Heart left ventricle (tissue), 16 donors: Measurements from ENCODE around the gene SNX21. TPM values are rescaled to one million over a fixed set of nuclear protein-coding genes. Genes with fewer than 3 reads are reported as not detected.

Experiments used
- ATAC-seq, 4 donors: fragments of 200-7000 bp; cut with Tn5 transposase; one replicate each; pipeline ENCODE4 v1.9.1; 2020 to 2022; ENCODE audit warnings: moderate library complexity in 4 of 4, mild to moderate bottlenecking in 3 of 4, moderate number of reproducible peaks in 1 of 4
- DNase-seq, 5 donors: peaks; one replicate each; pipeline ENCODE4 v3.0.0-alpha.2; 2020
- H3K27ac ChIP-seq, 12 donors: fragments of 200-600 bp; sonication (generic) in 4 of 12; one replicate each; pipeline versions ENCODE4 v1.5.0 to v1.8.0; 2016 to 2022; ENCODE audit warnings: mild to moderate bottlenecking in 2 of 12
- H3K27me3 ChIP-seq, 9 donors: fragments of 200-600 bp; sonication (generic) in 2 of 9; one replicate each; pipeline versions ENCODE4 v1.5.1 to v1.8.0; 2016 to 2022; ENCODE audit warnings: mild to moderate bottlenecking in 3 of 9
- H3K36me3 ChIP-seq, 9 donors: fragments of 200-600 bp; sonication (generic) in 2 of 9; one replicate each; pipeline versions ENCODE4 v1.5.0 to v1.8.0; 2018 to 2022; ENCODE audit warnings: mild to moderate bottlenecking in 2 of 9
- H3K4me1 ChIP-seq, 12 donors: fragments of 200-600 bp; sonication (generic) in 4 of 12; one replicate each; pipeline versions ENCODE4 v1.5.0 to v1.8.0; 2016 to 2022; ENCODE audit warnings: mild to moderate bottlenecking in 3 of 12
- H3K4me3 ChIP-seq, 12 donors: fragments of 200-600 bp; sonication (generic) in 4 of 12; one replicate each; pipeline versions ENCODE4 v1.5.0 to v1.8.0; 2017 to 2022; ENCODE audit warnings: mild to moderate bottlenecking in 9 of 12, moderate library complexity in 4 of 12
- H3K9me3 ChIP-seq, 12 donors: fragments of 200-600 bp; sonication (generic) in 4 of 12; one replicate each; pipeline versions ENCODE4 v1.5.0 to v1.8.0; 2016 to 2022; ENCODE audit warnings: mild to moderate bottlenecking in 1 of 12
- POLR2A ChIP-seq, 2 donors: fragments of 450-650 bp; IDR thresholded peaks; one replicate each; pipeline ENCODE4 v1.6.1; 2017; ENCODE audit warnings: antibody characterized with exemption in 2 of 2, mild to moderate bottlenecking in 2 of 2, moderate library complexity in 2 of 2
- WGBS, 4 donors: extraction: QIAGEN DNeasy Blood & Tissue Kit in 2 of 4; methylation state at CpG; one replicate each; pipeline versions ENCODE4 v1.1.5 to v1.1.7; 2013 to 2018; 5-methylcytosine and 5-hydroxymethylcytosine counted together
- intact Hi-C, 10 donors: fragments of 100-400 bp; cut with DNase I; formaldehyde crosslinking; loops; one replicate each; pipeline versions ENCODE4 v1.11.1 to v1.14.2; 2022
- long read RNA-seq, 3 donors: library from polyadenylated mRNA; unstranded; transcript quantifications; one replicate each; pipeline ENCODE4 v2.0.0, GENCODE V29; 2020 to 2021
- polyA plus RNA-seq, 2 donors: library from polyadenylated mRNA; stranded (reverse); fragments of 200-250 nt; gene quantifications; one replicate each; pipeline ENCODE4 v1.2.3, GENCODE V29; 2013
- total RNA-seq, 9 donors: library from RNA; depleted of rRNA in 2 of 9; stranded (reverse); fragments of >200 nt in 2 of 9; fragmentation: NEBNext Ultra II Directional in 3 of 9; extraction: Animal tissue kit (Norgen Biotek cat#: 25700) in 3 of 9; gene quantifications; one replicate each; pipeline versions ENCODE4 v1.1.0 to v1.2.4, GENCODE V29; 2016 to 2023
- TF ChIP-seq, protein P1 (sequence below), 12 donors: fragments of 200-600 bp; sonication (generic) in 4 of 12; IDR thresholded peaks; one replicate each; pipeline versions ENCODE4 v1.5.0 to v1.8.0; 2018 to 2022; ENCODE audit warnings: antibody characterized with exemption in 12 of 12, mild to moderate bottlenecking in 5 of 12
- donor health status: ischemic (EF 13 %, LVEDD 7.1; RV severe dilation, severe dysfunction).
- donor health status: healthy with polysubstance abuse.
- donor health status: DM: no; HTN: yes; CAD: no.
- donor health status: DM: no; HTN: no; CAD: no.
- donor health status: ischemic (EF 25% LVEDD 6.9; RV normal size, moderate dysfunction).
- donor health status: ischemic (EF 25% LVEDD 5.7; RV mildly dilated, moderate dysfunction).
- donor health status: healthy.
- donor health status: DM: yes; HTN: yes; CAD: no.
- donor health status: ischemic (EF 35%, LVEDD 5.7; RV mildly dilated, moderate dysfunction).
- donor health status: nonischemic (EF 11% LVEDD 7.7; RV severe dilation, severe dysfunction).
- donor health status: DM: yes; HTN: yes; CAD: no.
- donor health status: PGD.
- donor health status: ischemic (EF 29% LVEDD 5.4; RV normal size, mild dysfunction).
- donor health status: nonischemic (EF 23%, LVEDD 6.1; RV moderate dilation, normal function).

Gene SNX21, protein sequence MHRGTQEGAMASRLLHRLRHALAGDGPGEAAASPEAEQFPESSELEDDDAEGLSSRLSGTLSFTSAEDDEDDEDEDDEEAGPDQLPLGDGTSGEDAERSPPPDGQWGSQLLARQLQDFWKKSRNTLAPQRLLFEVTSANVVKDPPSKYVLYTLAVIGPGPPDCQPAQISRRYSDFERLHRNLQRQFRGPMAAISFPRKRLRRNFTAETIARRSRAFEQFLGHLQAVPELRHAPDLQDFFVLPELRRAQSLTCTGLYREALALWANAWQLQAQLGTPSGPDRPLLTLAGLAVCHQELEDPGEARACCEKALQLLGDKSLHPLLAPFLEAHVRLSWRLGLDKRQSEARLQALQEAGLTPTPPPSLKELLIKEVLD
- total RNA-seq (10 to 100 TPM; 14.1 to 45.6 (median 21.4) TPM), polyA plus RNA-seq (10 to 100 TPM; 13.7 to 18.6 TPM)
- long read RNA-seq, donor 1, partial matches to known transcripts = 3 of 8 reads
- long read RNA-seq, donor 1, other reads (novel, unspliced or antisense) = 1 of 8 reads
- long read RNA-seq, donor 2, transcript SNX21-202 (3 exons, 3,106 nt) = major isoform, 9 of 30 reads
- long read RNA-seq, donor 2, transcript SNX21-204 (3 exons, 1,824 nt) = major isoform, 9 of 30 reads
- long read RNA-seq, donor 2, partial matches to known transcripts = 4 of 30 reads
- long read RNA-seq, donor 2, other reads (novel, unspliced or antisense) = 3 of 30 reads
- long read RNA-seq, donor 3, partial matches to known transcripts = 0 of 7 reads
- long read RNA-seq, donor 3, other reads (novel, unspliced or antisense) = 3 of 7 reads

- Histone ChIP-seq H3K36me3 (peaks cover 0 to 17% (median 8%) of the 10 kb centered on the region in 9 donors), H3K9me3 (no peaks in the 10 kb centered on the region), H3K27me3 (no peaks in the 10 kb centered on the region), H3K27ac (peak within 1 kb of the TSS; percentile 89 to 99 (median 95)), H3K4me1 (peaks cover 0 to 53% (median 36%) of the 10 kb centered on the region in 12 donors), H3K4me3 (peak within 1 kb of the TSS; percentile 54 to 90 (median 73))
- ATAC-seq = peak; percentile 84 to 92 (median 88)
- 4 to 10% (median 6%) methylated on average over 16 to 35 of the region's 35 CpGs for WGBS, 4 donors
- DNase-seq = peak; percentile 88 to 95 (median 92)
- intact Hi-C loops = loop anchor here in 2 of 10 donors (10.0 kb wide), 1 partner anchor 102 kb away; the partner anchor contains the start of gene PCIF1 (in 2 of the 2)
- TF ChIP-seq, protein P1, sequence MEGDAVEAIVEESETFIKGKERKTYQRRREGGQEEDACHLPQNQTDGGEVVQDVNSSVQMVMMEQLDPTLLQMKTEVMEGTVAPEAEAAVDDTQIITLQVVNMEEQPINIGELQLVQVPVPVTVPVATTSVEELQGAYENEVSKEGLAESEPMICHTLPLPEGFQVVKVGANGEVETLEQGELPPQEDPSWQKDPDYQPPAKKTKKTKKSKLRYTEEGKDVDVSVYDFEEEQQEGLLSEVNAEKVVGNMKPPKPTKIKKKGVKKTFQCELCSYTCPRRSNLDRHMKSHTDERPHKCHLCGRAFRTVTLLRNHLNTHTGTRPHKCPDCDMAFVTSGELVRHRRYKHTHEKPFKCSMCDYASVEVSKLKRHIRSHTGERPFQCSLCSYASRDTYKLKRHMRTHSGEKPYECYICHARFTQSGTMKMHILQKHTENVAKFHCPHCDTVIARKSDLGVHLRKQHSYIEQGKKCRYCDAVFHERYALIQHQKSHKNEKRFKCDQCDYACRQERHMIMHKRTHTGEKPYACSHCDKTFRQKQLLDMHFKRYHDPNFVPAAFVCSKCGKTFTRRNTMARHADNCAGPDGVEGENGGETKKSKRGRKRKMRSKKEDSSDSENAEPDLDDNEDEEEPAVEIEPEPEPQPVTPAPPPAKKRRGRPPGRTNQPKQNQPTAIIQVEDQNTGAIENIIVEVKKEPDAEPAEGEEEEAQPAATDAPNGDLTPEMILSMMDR (IDR thresholded peaks at IDR 0.05) = no peak
- TF ChIP-seq POLR2A (IDR thresholded peaks at IDR 0.05) = peak in 1 of 2 donors; percentile 48
Measured at GRCh38 chr20:45833030-45833882, at the start of gene SNX21. TSS of gene SNX21 (plus strand) at chr20:45833799. CDS start at chr20:45833920, 121 bp downstream.

DNA sequence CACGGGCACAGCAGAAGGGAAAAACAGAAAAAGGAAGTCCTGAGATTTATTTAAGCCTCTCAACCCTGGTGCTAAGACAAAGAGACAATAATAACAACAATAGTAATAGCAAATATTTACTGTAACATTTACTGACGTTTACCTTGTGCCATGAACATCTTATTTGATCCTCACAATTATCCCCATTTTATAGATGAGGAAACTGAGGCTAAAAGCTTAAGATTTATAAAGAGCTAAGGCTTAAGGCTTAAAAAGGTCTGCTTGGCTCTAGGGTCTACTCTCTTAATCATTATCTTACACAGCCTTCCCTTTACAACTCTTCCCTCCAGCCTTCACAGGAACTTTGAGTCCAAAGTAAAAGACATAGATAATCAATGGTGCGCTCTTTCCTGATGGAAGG is 45.2 kb upstream of the SNX21 start:
- H3K36me3 ChIP-seq = peaks cover 0 to 4% (median 0%) of the 10 kb centered on the region in 9 donors
- ATAC-seq = no peak
- no peak for TF ChIP-seq POLR2A (IDR thresholded peaks at IDR 0.05)
- TF ChIP-seq, protein P1 (IDR thresholded peaks at IDR 0.05) = no peak
- 58 to 70% (median 59%) methylated on average over 3 of the region's 3 CpGs for WGBS, 4 donors
- intact Hi-C loops = no loop called here
- H3K27ac ChIP-seq = no peak overlapping the region
- no peaks in the 10 kb centered on the region for H3K27me3 ChIP-seq
- peaks cover 0 to 26% (median 10%) of the 10 kb centered on the region in 12 donors for H3K4me1 ChIP-seq
- no peaks in the 10 kb centered on the region for H3K9me3 ChIP-seq
- no peak for DNase-seq
- no peak overlapping the region for H3K4me3 ChIP-seq

DNA sequence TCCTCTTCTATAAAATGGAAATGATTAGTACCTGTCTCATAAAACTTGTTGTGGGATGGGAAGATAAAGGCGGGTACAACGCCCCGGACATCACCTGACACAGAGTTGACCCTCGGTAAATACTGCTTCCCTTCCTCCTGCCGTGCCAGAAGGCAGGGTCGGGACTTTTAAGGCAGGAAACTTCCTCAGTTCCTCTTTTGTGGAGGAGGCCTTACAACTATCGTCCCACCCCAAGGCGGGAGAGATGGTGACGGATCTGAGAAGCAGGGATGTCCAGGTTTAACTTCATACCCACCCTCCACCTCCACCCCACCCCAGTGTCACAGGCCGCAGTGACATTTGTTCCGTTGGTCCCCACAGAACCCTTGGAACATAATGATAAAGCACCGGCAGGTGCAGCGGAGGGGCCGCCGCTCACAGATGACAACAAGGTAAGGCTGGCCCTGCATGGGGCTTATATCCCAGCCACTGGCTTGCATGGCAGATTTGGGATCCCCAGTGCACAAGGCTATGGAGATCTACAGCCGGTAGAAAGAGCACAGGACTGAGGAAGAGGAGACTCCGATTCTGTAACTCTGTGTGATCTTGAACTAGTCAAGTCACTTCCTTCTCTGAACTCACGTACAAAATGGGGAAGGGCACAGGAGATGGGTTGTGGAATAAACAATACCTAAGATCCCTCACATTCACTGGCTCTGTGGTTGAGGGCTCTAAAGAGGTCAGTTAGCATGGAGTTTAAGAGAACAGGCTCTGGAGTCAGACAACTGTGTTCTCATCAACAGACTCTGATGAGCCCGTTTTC is 41.1 kb upstream of the SNX21 start:
- intact Hi-C loops = loop anchor here in 2 of 10 donors (10.0 kb wide), 2 partner anchors 182 to 448 kb away; partner anchors contain the start of genes ZNF335 (in 2 of the 2) and SDC4 (in 1 of the 2)
- Histone ChIP-seq H3K4me3 (peak overlapping the region; percentile 73 to 99 (median 88)), H3K4me1 (peaks cover 0 to 24% (median 13%) of the 10 kb centered on the region in 12 donors), H3K9me3 (no peaks in the 10 kb centered on the region), H3K27me3 (no peaks in the 10 kb centered on the region), H3K27ac (peak overlapping the region; percentile 70 to 97 (median 92)), H3K36me3 (peaks cover 0 to 42% (median 36%) of the 10 kb centered on the region in 9 donors)
- ATAC-seq (peak in 3 of 4 donors; percentile 7 to 40 (median 33)), DNase-seq (peak in 2 of 5 donors; percentile 20 to 39)
- TF ChIP-seq, protein P1 (IDR thresholded peaks at IDR 0.05) = no peak
- TF ChIP-seq POLR2A (IDR thresholded peaks at IDR 0.05) = no peak
- WGBS, 4 donors = 26 to 34% (median 29%) methylated on average over 19 of the region's 19 CpGs
